HG03066 (cell line): ENCODE data around the gene PEX11G.

Experiments used
- ATAC-seq: cut with Tn5 transposase; IDR thresholded peaks from one replicate; pipeline ENCODE4 v1.9.1; 2021; ENCODE audit warnings: low read depth; ENCODE audit not compliant: unreplicated experiment

Gene PEX11G

GRCh38 chr19:7522072-7522922 lies 33.5 kb upstream of the PEX11G start, which contains the start of gene MCOLN1:
Gene MCOLN1 (plus strand): TSS chr19:7522624. CDS start chr19:7522751, 127 bp downstream.
- ATAC-seq, result peak; percentile 82

- no peak for ATAC-seq
Measured at GRCh38 chr19:7521551-7522071, 32.8 kb upstream of the PEX11G start.

GRCh38 chr19:7520131-7521051 lies 31.6 kb upstream of the PEX11G start:
- ATAC-seq, result no peak

- no peak for ATAC-seq
Measured at GRCh38 chr19:7519361-7520130, 30.7 kb upstream of the PEX11G start.

- no peak for ATAC-seq
Measured at GRCh38 chr19:7516878-7517277, 28.0 kb upstream of the PEX11G start.

GRCh38 chr19:7516333-7516732 lies 27.5 kb upstream of the PEX11G start:
- ATAC-seq, result no peak

- no peak for ATAC-seq
Measured at GRCh38 chr19:7515645-7516151, 26.9 kb upstream of the PEX11G start, which contains the start of gene ZNF358. Gene ZNF358 (plus strand): TSS chr19:7516103. CDS start chr19:7519243, 3,140 bp downstream.

- ATAC-seq, result no peak
Measured at GRCh38 chr19:7515110-7515644, 26.3 kb upstream of the PEX11G start.

- no peak for ATAC-seq
Measured at GRCh38 chr19:7513809-7514642, 25.2 kb upstream of the PEX11G start.

GRCh38 chr19:7512400-7512851 lies 23.6 kb upstream of the PEX11G start:
- ATAC-seq, result no peak

GRCh38 chr19:7509625-7510024 lies 20.8 kb upstream of the PEX11G start:
- ATAC-seq, result no peak

GRCh38 chr19:7507884-7508283 lies 19.0 kb upstream of the PEX11G start:
- ATAC-seq, result no peak

- no peak for ATAC-seq
Measured at GRCh38 chr19:7506385-7507328, 17.8 kb upstream of the PEX11G start.

- ATAC-seq, result no peak
Measured at GRCh38 chr19:7505682-7506384, 17.0 kb upstream of the PEX11G start.

- ATAC-seq, result no peak
Measured at GRCh38 chr19:7505288-7505681, 16.4 kb upstream of the PEX11G start.

- no peak for ATAC-seq
Measured at GRCh38 chr19:7504684-7505083, 15.8 kb upstream of the PEX11G start.

- no peak for ATAC-seq
Measured at GRCh38 chr19:7502552-7502951, 13.7 kb upstream of the PEX11G start.
